H1 (cell line): Measurements from ENCODE around the gene SPINT1. TPM values are rescaled to one million over a fixed set of nuclear protein-coding genes. Genes with fewer than 3 reads are reported as not detected.
A peak's percentile ranks its signal among the peaks of the same experiment; 100 is the strongest.

Source experiments
- CTCF ChIA-PET: fragments of 300-600 bp; sonication (Branson Sonifier 250); formaldehyde crosslinking; loops from one replicate; lab custom pipeline; 2021; ENCODE audit not compliant: partially characterized antibody; lab: Charles Lee
- POLR2A ChIA-PET: fragments of 300-600 bp; sonication (Branson Sonifier 250); formaldehyde crosslinking; loops from one replicate; lab custom pipeline; 2021; ENCODE audit warnings: inconsistent platforms; ENCODE audit not compliant: partially characterized antibody; lab: Charles Lee
- DNase-seq, 2 experiments: peaks; one replicate each; pipeline versions ENCODE4 v3.0.0 to v3.0.0-alpha.2; 2010 to 2022; ENCODE audit warnings: low spot score in 2 of 2, low read depth in 1 of 2, mixed read lengths in 1 of 2
- FAIRE-seq: peaks from 2 replicates; lab custom pipeline; 2011; peaks lifted over from hg19 to GRCh38; lab: Jason Lieb, UNC
- H2AFZ ChIP-seq: 2 replicates; pipeline ENCODE4 v1.8.1; 2012; ENCODE audit warnings: low read length, inconsistent platforms
- H2AK5ac ChIP-seq: 2 replicates; pipeline ENCODE4 v1.6.1; 2013; ENCODE audit warnings: low read depth, low read length
- H2BK120ac ChIP-seq: replicated peaks from 2 replicates; pipeline ENCODE3; 2013; ENCODE audit warnings: low read depth, low read length, inconsistent platforms
- H2BK12ac ChIP-seq: 2 replicates; pipeline ENCODE4 v1.6.1; 2013; ENCODE audit warnings: low read depth, low read length
- H2BK15ac ChIP-seq: 2 replicates; pipeline ENCODE4 v1.6.1; 2013; ENCODE audit warnings: low read length
- H2BK20ac ChIP-seq: 2 replicates; pipeline ENCODE4 v1.6.1; 2013; ENCODE audit warnings: low read length
- H2BK5ac ChIP-seq: 2 replicates; pipeline ENCODE4 v1.6.1; 2013; ENCODE audit warnings: low read depth, low read length
- H3K14ac ChIP-seq: 2 replicates; pipeline ENCODE4 v1.6.1; 2013; ENCODE audit warnings: inconsistent platforms; ENCODE audit not compliant: insufficient read length
- H3K18ac ChIP-seq: 2 replicates; pipeline ENCODE4 v1.6.1; 2013; ENCODE audit warnings: low read length; ENCODE audit errors: extremely low read depth
- H3K23ac ChIP-seq: 2 replicates; pipeline ENCODE4 v1.6.1; 2013; ENCODE audit warnings: inconsistent platforms; ENCODE audit not compliant: insufficient read length
- H3K23me2 ChIP-seq: 2 replicates; pipeline ENCODE4 v1.6.1; 2013; ENCODE audit warnings: low read depth, low read length
- H3K27ac ChIP-seq: 2 replicates; pipeline ENCODE4 v1.6.1; 2011; ENCODE audit warnings: low read depth, low read length, inconsistent platforms
- H3K27me3 ChIP-seq, 4 experiments: replicated peaks in 1 of 4; 1 replicate in 1 of 4; 2 replicates in 3 of 4; pipeline versions ENCODE4 v1.6.1 to v1.8.1; 2011 to 2013; ENCODE audit warnings: low read length in 3 of 4, mild to moderate bottlenecking in 3 of 4, inconsistent platforms in 2 of 4, mixed read lengths in 2 of 4, moderate library complexity in 1 of 4; ENCODE audit not compliant: control insufficient read depth in 3 of 4, insufficient read depth in 3 of 4; ENCODE audit errors: extremely low read depth in 1 of 4
- H3K36me3 ChIP-seq, 4 experiments: 2 replicates each; pipeline versions ENCODE4 v1.6.1 to v1.8.1; 2011 to 2013; ENCODE audit warnings: mild to moderate bottlenecking in 4 of 4, low read length in 3 of 4, moderate library complexity in 2 of 4, control low read depth in 1 of 4, inconsistent platforms in 1 of 4; ENCODE audit not compliant: insufficient read depth in 4 of 4, control insufficient read depth in 2 of 4
- H3K4ac ChIP-seq: replicated peaks from 2 replicates; pipeline ENCODE3; 2013; ENCODE audit warnings: low read length, low read depth, mixed read lengths, inconsistent platforms; ENCODE audit not compliant: insufficient read length
- H3K4me1 ChIP-seq, 4 experiments: replicated peaks in 1 of 4; 1 replicate in 1 of 4; 2 replicates in 3 of 4; pipeline versions ENCODE4 v1.6.1 to v1.8.1; 2011 to 2013; ENCODE audit warnings: low read length in 3 of 4, inconsistent platforms in 2 of 4, mixed read lengths in 1 of 4; ENCODE audit not compliant: insufficient read depth in 4 of 4, control insufficient read depth in 3 of 4
- H3K4me2 ChIP-seq, 2 experiments: 2 replicates each; pipeline versions ENCODE4 v1.6.1 to v1.8.1; 2011 to 2013; ENCODE audit warnings: low read depth in 2 of 2, low read length in 2 of 2, control low read depth in 1 of 2, inconsistent platforms in 1 of 2, mild to moderate bottlenecking in 1 of 2; ENCODE audit not compliant: insufficient read depth in 1 of 2
- H3K4me3 ChIP-seq, 4 experiments: fragments of 200-600, 300-600 bp in 1 of 4; sonication (generic), shearing (Covaris generic), sonication (Bioruptor Twin) in 1 of 4; 2 replicates each; pipeline versions ENCODE4 v1.5.1 to v1.8.1; 2011 to 2016; ENCODE audit warnings: low read length in 4 of 4, low read depth in 3 of 4, control low read depth in 2 of 4, inconsistent platforms in 2 of 4, mild to moderate bottlenecking in 2 of 4, mixed read lengths in 1 of 4, moderate library complexity in 1 of 4; ENCODE audit not compliant: insufficient read depth in 2 of 4; ENCODE audit errors: extremely low read depth in 1 of 4
- H3K56ac ChIP-seq: replicated peaks from 2 replicates; pipeline ENCODE3; 2013; ENCODE audit warnings: low read depth, mild to moderate bottlenecking, mixed read lengths, low read length, inconsistent platforms; ENCODE audit not compliant: insufficient read length
- H3K79me1 ChIP-seq: 2 replicates; pipeline ENCODE4 v1.6.1; 2013; ENCODE audit warnings: low read depth, low read length, control low read depth
- H3K79me2 ChIP-seq, 2 experiments: 2 replicates each; pipeline versions ENCODE4 v1.6.1 to v1.8.1; 2012 to 2013; ENCODE audit warnings: low read length in 2 of 2, mild to moderate bottlenecking in 2 of 2, inconsistent platforms in 1 of 2; ENCODE audit not compliant: insufficient read depth in 2 of 2, control insufficient read depth in 1 of 2
- H3K9ac ChIP-seq, 4 experiments: replicated peaks in 1 of 4; 1 replicate in 1 of 4; 2 replicates in 3 of 4; pipeline versions ENCODE4 v1.6.1 to v1.8.1; 2011 to 2013; ENCODE audit warnings: low read depth in 3 of 4, low read length in 3 of 4, control low read depth in 2 of 4, mild to moderate bottlenecking in 2 of 4, moderate library complexity in 2 of 4, inconsistent platforms in 1 of 4; ENCODE audit errors: extremely low read depth in 1 of 4
- H3K9me3 ChIP-seq, 2 experiments: 2 replicates each; pipeline versions ENCODE4 v1.6.1 to v1.8.1; 2012 to 2013; ENCODE audit warnings: mild to moderate bottlenecking in 2 of 2, moderate library complexity in 2 of 2, control low read depth in 1 of 2, inconsistent platforms in 1 of 2, low read depth in 1 of 2, low read length in 1 of 2, mixed read lengths in 1 of 2; ENCODE audit not compliant: insufficient read depth in 2 of 2
- H4K20me1 ChIP-seq, 2 experiments: replicated peaks in 1 of 2; 2 replicates each; pipeline versions ENCODE3 to v1.8.1; 2011 to 2013; ENCODE audit warnings: inconsistent platforms in 2 of 2, low read length in 2 of 2, mild to moderate bottlenecking in 1 of 2; ENCODE audit not compliant: insufficient read depth in 2 of 2, control insufficient read depth in 1 of 2
- H4K5ac ChIP-seq: 2 replicates; pipeline ENCODE4 v1.6.1; 2013; ENCODE audit warnings: low read length, low read depth, mixed read lengths, inconsistent platforms; ENCODE audit not compliant: insufficient read length
- H4K8ac ChIP-seq: 2 replicates; pipeline ENCODE4 v1.8.0; 2013; ENCODE audit warnings: mild to moderate bottlenecking, moderate library complexity, low read length, inconsistent platforms; ENCODE audit not compliant: insufficient read depth; ENCODE audit errors: extremely low read depth
- H4K91ac ChIP-seq: replicated peaks from 2 replicates; pipeline ENCODE3; 2013; ENCODE audit warnings: low read length, mixed read lengths, inconsistent platforms; ENCODE audit not compliant: insufficient read length
- EP300 ChIP-seq, 2 experiments: IDR thresholded peaks; 1 replicate in 1 of 2; 2 replicates in 1 of 2; pipeline ENCODE4 v1.6.1; 2011 to 2012; ENCODE audit warnings: low read depth in 2 of 2, low read length in 2 of 2, mild to moderate bottlenecking in 2 of 2, borderline replicate concordance in 1 of 2, inconsistent platforms in 1 of 2, moderate library complexity in 1 of 2
- EZH2 ChIP-seq: fragments of 200-600 bp; sonication (generic); IDR thresholded peaks from 2 replicates; pipeline ENCODE4 v1.7.1; 2012; ENCODE audit warnings: low read depth, mild to moderate bottlenecking, moderate library complexity, low read length, inconsistent platforms; ENCODE audit not compliant: severe bottlenecking
- FOSL1 ChIP-seq: IDR thresholded peaks from 2 replicates; pipeline ENCODE4 v1.6.1; 2011; ENCODE audit warnings: mild to moderate bottlenecking, low read depth, low read length, moderate library complexity; ENCODE audit not compliant: insufficient read depth
- GABPA ChIP-seq: IDR thresholded peaks from 2 replicates; pipeline ENCODE4 v1.6.1; 2011; ENCODE audit warnings: mild to moderate bottlenecking, low read length, moderate library complexity, borderline replicate concordance; ENCODE audit not compliant: insufficient read depth
- HDAC2 ChIP-seq, 2 experiments: fragments of 300-600 bp in 1 of 2; sonication (generic) in 1 of 2; IDR thresholded peaks; 2 replicates each; pipeline ENCODE4 v1.6.1; 2011 to 2012; ENCODE audit warnings: low read depth in 2 of 2, low read length in 2 of 2, mild to moderate bottlenecking in 2 of 2, moderate library complexity in 2 of 2, borderline replicate concordance in 1 of 2, inconsistent platforms in 1 of 2
- RFX5 ChIP-seq: IDR thresholded peaks from 2 replicates; pipeline ENCODE4 v1.6.1; 2011; ENCODE audit warnings: low read depth, low read length, improper control_type of control experiment, borderline replicate concordance
- SIX5 ChIP-seq: IDR thresholded peaks from 2 replicates; pipeline ENCODE4 v1.6.1; 2011; ENCODE audit warnings: mild to moderate bottlenecking, low read depth, low read length
- SP1 ChIP-seq: IDR thresholded peaks from 2 replicates; pipeline ENCODE4 v1.6.1; 2011; ENCODE audit warnings: low read depth, low read length
- SUZ12 ChIP-seq: fragments of 200-600 bp; sonication (generic); IDR thresholded peaks from 2 replicates; pipeline ENCODE4 v1.6.1; 2012; ENCODE audit warnings: mild to moderate bottlenecking, inconsistent platforms, low read length, moderate library complexity, mixed read lengths
- YY1 ChIP-seq: IDR thresholded peaks from 2 replicates; pipeline ENCODE4 v1.6.1; 2011; ENCODE audit warnings: low read depth, mild to moderate bottlenecking, low read length
- WGBS, 2 experiments: shearing (Covaris generic) in 1 of 2; methylation state at CpG; one replicate each; pipeline versions ENCODE4 v1.1.6 to v1.1.7; 2013 to 2015; ENCODE audit warnings: low lambda C conversion rate in 2 of 2, mixed read lengths in 2 of 2, inconsistent platforms in 1 of 2, low coverage in 1 of 2, missing lambda C conversion rate in 1 of 2; ENCODE audit not compliant: insufficient replicate concordance in 2 of 2, insufficient coverage in 1 of 2, insufficient read length in 1 of 2; ENCODE audit errors: extremely low coverage in 1 of 2, missing lambda C conversion rate in 1 of 2; 5-methylcytosine and 5-hydroxymethylcytosine counted together
- polyA plus RNA-seq, 7 experiments: library from polyadenylated mRNA; depleted of rRNA in 3 of 7; stranded (reverse) in 5 of 7; unstranded in 2 of 7; fragments of >200 nt in 5 of 7; fragments of 200-250 nt in 2 of 7; gene quantifications; 1 replicate in 5 of 7; 2 replicates in 1 of 7; 4 replicates in 1 of 7; pipeline versions ENCODE4 v1.2.1 to v1.2.3, GENCODE V29; 2011 to 2013; ENCODE audit warnings: missing spikeins in 2 of 7, mixed read lengths in 2 of 7
- total RNA-seq: library from RNA; stranded (reverse); fragmentation: NEBNext Ultra II Directional; extraction: Animal tissue kit (Norgen Biotek cat#: 25700); gene quantifications from 2 replicates; pipeline ENCODE4 v1.2.1, GENCODE V29; 2021

The SPINT1 gene
- total and polyA plus RNA-seq, 2 of the 8 experiments (the other 6 are each of a cell fraction or from before 2014, with no cell fraction given) = 117 to 155 TPM

- Histone ChIP-seq H3K4ac (no peak overlapping the region), H4K20me1 (peaks cover 15 to 16% of the 10 kb centered on the region in 2 experiments), H2BK5ac (no peak overlapping the region), H2BK15ac (no peak overlapping the region; the same call in 1 of the 2 replicates), H3K36me3 (peaks cover 6 to 19% (median 10%) of the 10 kb centered on the region in 4 experiments; a peak in 5 of 8 replicates), H3K27ac (no peak overlapping the region), H3K56ac (no peak overlapping the region), H2BK12ac (no peak overlapping the region), H3K4me2 (peak overlapping the region; percentile 45 to 92), H3K14ac (no peak overlapping the region), H3K23ac (no peak overlapping the region), H3K79me1 (no peaks in the 10 kb centered on the region), H3K4me3 (peak overlapping the region; percentile 18 to 62 (median 36); a peak in 7 of 8 replicates), H3K18ac (no peak overlapping the region; the same call in 1 of the 2 replicates), H2BK120ac (no peak overlapping the region), H4K91ac (no peak overlapping the region), H3K9me3 (no peaks in the 10 kb centered on the region), H3K27me3 (no peaks in the 10 kb centered on the region; a peak in 1 of 7 replicates), H2AFZ (no peak overlapping the region), H4K8ac (no peak overlapping the region), H2AK5ac (no peak overlapping the region), H4K5ac (no peak overlapping the region), H3K79me2 (no peaks in the 10 kb centered on the region), H3K23me2 (peaks cover 6% of the 10 kb centered on the region; the same call in 1 of the 2 replicates), H3K4me1 (peaks cover 0 to 13% (median 10%) of the 10 kb centered on the region in 4 experiments; a peak in 6 of 7 replicates), H3K9ac (no peak overlapping the region), H2BK20ac (no peak overlapping the region)
- POLR2A ChIA-PET = interaction anchor here (1.5 to 11.5 kb wide), 7 partner anchors 9 to 119 kb away, joined by 4 to 209 read pairs (median 11); partner anchors contain the start of genes CHAC1, DLL4 and VPS18
- 17% methylated on average over 30 of the region's 36 CpGs; no CpG with 5 or more reads in 1 of the 2 experiments for WGBS, 2 experiments
- peak; percentile 65 to 98 for DNase-seq
- CTCF ChIA-PET = interaction anchor here (0.6 to 20.6 kb wide), 34 partner anchors 10 to 890 kb away, joined by 3 to 619 read pairs (median 6); partner anchors contain the start of genes CHAC1, DLL4 and VPS18
- FAIRE-seq = no peak
- TF ChIP-seq SUZ12 (no peak), SP1 (no peak), SIX5 (no peak), EP300 (IDR thresholded peaks at IDR 0.05; ENCODE audit: borderline replicate concordance in 1 of 2, low read depth in 2 of 2, low read length in 2 of 2) (no peak), YY1 (peak; percentile 49; the same call in 1 of the 2 replicates), HDAC2 (IDR thresholded peaks at IDR 0.05; ENCODE audit: borderline replicate concordance in 1 of 2, low read depth in 2 of 2, low read length in 2 of 2) (peak; percentile 18 to 43; a peak in 1 of 4 replicates), FOSL1 (no peak), EZH2 (no peak), RFX5 (no peak), GABPA (peak; percentile 66; the same call in 1 of the 2 replicates)
Observed at GRCh38 chr15:40906091-40906990, 62.5 kb downstream of the SPINT1 start.
